RWPE2 (cell line): ENCODE data around the gene PAX6.

Experiments
- ATAC-seq: fragments of 200-7000 bp; cut with Tn5 transposase; 3 replicates; pipeline ENCODE4 v1.9.1; 2021; ENCODE audit warnings: low read depth
- DNase-seq: peaks from one replicate; pipeline ENCODE4 v3.0.0-alpha.2; 2020; ENCODE audit warnings: low spot score
- H3K27ac ChIP-seq: fragments of 450-650 bp; 2 replicates; pipeline ENCODE4 v1.5.1; 2017; ENCODE audit warnings: mild to moderate bottlenecking; ENCODE audit not compliant: poor library complexity, severe bottlenecking
- H3K27me3 ChIP-seq: fragments of 250-450 bp; sonication (Bioruptor Pico); 2 replicates; pipeline ENCODE4 v1.5.1; 2021; ENCODE audit warnings: mild to moderate bottlenecking, moderate library complexity; ENCODE audit not compliant: insufficient read depth, poor library complexity, severe bottlenecking
- H3K36me3 ChIP-seq: fragments of 250-450 bp; sonication (Bioruptor Pico); 2 replicates; pipeline ENCODE4 v1.5.1; 2020; ENCODE audit warnings: low read depth, mild to moderate bottlenecking, moderate library complexity
- H3K4me1 ChIP-seq: fragments of 250-450 bp; sonication (Bioruptor Pico); 2 replicates; pipeline ENCODE4 v1.5.1; 2021; ENCODE audit warnings: mild to moderate bottlenecking, moderate library complexity; ENCODE audit not compliant: insufficient read depth, poor library complexity, severe bottlenecking
- H3K4me3 ChIP-seq: fragments of 250-450 bp; sonication (Bioruptor Pico); 2 replicates; pipeline ENCODE4 v1.5.1; 2021; ENCODE audit warnings: mild to moderate bottlenecking, moderate library complexity; ENCODE audit not compliant: severe bottlenecking
- H3K9me3 ChIP-seq: fragments of 250-450 bp; sonication (Bioruptor Pico); 2 replicates; pipeline ENCODE4 v1.5.1; 2021; ENCODE audit warnings: mild to moderate bottlenecking, moderate library complexity; ENCODE audit not compliant: severe bottlenecking
- CTCF ChIP-seq: fragments of 450-650 bp; IDR thresholded peaks from one replicate; pipeline ENCODE4 v1.5.1; 2017; ENCODE audit warnings: mild to moderate bottlenecking, moderate library complexity; ENCODE audit not compliant: poor library complexity, severe bottlenecking

The PAX6 gene

GRCh38 chr11:31793264-31793663 lies 17.9 kb downstream of the PAX6 start:
- H3K27me3 ChIP-seq = peaks cover 32% of the 10 kb centered on the region
- H3K9me3 ChIP-seq = no peaks in the 10 kb centered on the region
- no peak overlapping the region for H3K27ac ChIP-seq
- no peak overlapping the region for H3K4me3 ChIP-seq
- H3K4me1 ChIP-seq = no peaks in the 10 kb centered on the region
- ATAC-seq (no peak), DNase-seq (no peak)
- no peaks in the 10 kb centered on the region for H3K36me3 ChIP-seq
- no peak for TF ChIP-seq CTCF

GRCh38 chr11:31792456-31792855 lies 18.7 kb downstream of the PAX6 start:
- no peak for TF ChIP-seq CTCF
- Histone ChIP-seq H3K4me3 (no peak overlapping the region), H3K36me3 (no peaks in the 10 kb centered on the region), H3K4me1 (no peaks in the 10 kb centered on the region), H3K9me3 (no peaks in the 10 kb centered on the region), H3K27ac (no peak overlapping the region), H3K27me3 (peaks cover 24% of the 10 kb centered on the region)
- ATAC-seq = no peak
- DNase-seq = no peak

GRCh38 chr11:31792036-31792435 lies 19.1 kb downstream of the PAX6 start:
- Histone ChIP-seq H3K4me1 (no peaks in the 10 kb centered on the region), H3K9me3 (no peaks in the 10 kb centered on the region), H3K36me3 (no peaks in the 10 kb centered on the region), H3K27me3 (peaks cover 20% of the 10 kb centered on the region), H3K4me3 (no peak overlapping the region), H3K27ac (no peak overlapping the region)
- ATAC-seq (no peak), DNase-seq (no peak)
- no peak for TF ChIP-seq CTCF

- no peak for DNase-seq
- no peak for TF ChIP-seq CTCF
- H3K36me3 ChIP-seq = no peaks in the 10 kb centered on the region
Observed at GRCh38 chr11:31790649-31791048, 20.5 kb downstream of the PAX6 start.

GRCh38 chr11:31788085-31788484 lies 23.0 kb downstream of the PAX6 start:
- no peak for ATAC-seq
- H3K4me1 ChIP-seq = no peaks in the 10 kb centered on the region
- no peak overlapping the region for H3K27ac ChIP-seq
- TF ChIP-seq CTCF = no peak
- no peaks in the 10 kb centered on the region for H3K36me3 ChIP-seq
- no peaks in the 10 kb centered on the region for H3K27me3 ChIP-seq
- H3K4me3 ChIP-seq = no peak overlapping the region
- DNase-seq = no peak
- no peaks in the 10 kb centered on the region for H3K9me3 ChIP-seq

More at GRCh38 chr11:31790649-31791048, 20.5 kb downstream of the PAX6 start:
- no peaks in the 10 kb centered on the region for H3K9me3 ChIP-seq
- peaks cover 8% of the 10 kb centered on the region for H3K27me3 ChIP-seq
- no peak overlapping the region for H3K4me3 ChIP-seq
- H3K4me1 ChIP-seq = no peaks in the 10 kb centered on the region
- H3K27ac ChIP-seq = no peak overlapping the region
- ATAC-seq = no peak
